NCI-H2029 (cell line): ENCODE measurements around the gene CCDC88C.

ENCODE experiments used
- DNase-seq: peaks from one replicate; lab custom pipeline; 2025; lab: John Stamatoyannopoulos, UW

Gene CCDC88C

GRCh38 chr14:91363776-91364523 is 53.7 kb downstream of the CCDC88C start:
- no peak for DNase-seq

GRCh38 chr14:91361233-91361811 is 56.3 kb downstream of the CCDC88C start:
- DNase-seq, result no peak

GRCh38 chr14:91360490-91361232 is 57.0 kb downstream of the CCDC88C start:
- no peak for DNase-seq

GRCh38 chr14:91358654-91359220 is 58.9 kb downstream of the CCDC88C start:
- no peak for DNase-seq

GRCh38 chr14:91358025-91358319 is 59.6 kb downstream of the CCDC88C start:
- no peak for DNase-seq

- DNase-seq, result no peak
Measured at GRCh38 chr14:91357272-91358024, 60.2 kb downstream of the CCDC88C start.

GRCh38 chr14:91356181-91356763 is 61.3 kb downstream of the CCDC88C start:
- no peak for DNase-seq

- peak; percentile 50 for DNase-seq
Measured at GRCh38 chr14:91354979-91355685, 62.5 kb downstream of the CCDC88C start.

- no peak for DNase-seq
Measured at GRCh38 chr14:91354221-91354916, 63.3 kb downstream of the CCDC88C start.

GRCh38 chr14:91352728-91353692 is 64.6 kb downstream of the CCDC88C start:
- DNase-seq, result no peak

GRCh38 chr14:91352053-91352452 is 65.6 kb downstream of the CCDC88C start:
- DNase-seq, result peak; percentile 37

GRCh38 chr14:91351512-91351862 is 66.1 kb downstream of the CCDC88C start:
- DNase-seq, result no peak

GRCh38 chr14:91350813-91351511 is 66.7 kb downstream of the CCDC88C start:
- no peak for DNase-seq

GRCh38 chr14:91350483-91350812 is 67.2 kb downstream of the CCDC88C start:
- no peak for DNase-seq

GRCh38 chr14:91349481-91350074 is 68.0 kb downstream of the CCDC88C start:
- DNase-seq, result no peak

GRCh38 chr14:91348845-91349465 is 68.7 kb downstream of the CCDC88C start:
- no peak for DNase-seq

- DNase-seq, result no peak
Measured at GRCh38 chr14:91346838-91347173, 70.8 kb downstream of the CCDC88C start.

- no peak for DNase-seq
Measured at GRCh38 chr14:91344096-91344495, 73.5 kb downstream of the CCDC88C start.
